CD4-positive, alpha-beta T cell treated with Interleukin-4 for 1 hour (primary cell): ENCODE data around the gene FEM1B.

Source experiments
- DNase-seq, 2 donors: peaks; one replicate each; pipeline ENCODE4 v3.0.0-alpha.2; 2020 to 2022

The FEM1B gene

DNA sequence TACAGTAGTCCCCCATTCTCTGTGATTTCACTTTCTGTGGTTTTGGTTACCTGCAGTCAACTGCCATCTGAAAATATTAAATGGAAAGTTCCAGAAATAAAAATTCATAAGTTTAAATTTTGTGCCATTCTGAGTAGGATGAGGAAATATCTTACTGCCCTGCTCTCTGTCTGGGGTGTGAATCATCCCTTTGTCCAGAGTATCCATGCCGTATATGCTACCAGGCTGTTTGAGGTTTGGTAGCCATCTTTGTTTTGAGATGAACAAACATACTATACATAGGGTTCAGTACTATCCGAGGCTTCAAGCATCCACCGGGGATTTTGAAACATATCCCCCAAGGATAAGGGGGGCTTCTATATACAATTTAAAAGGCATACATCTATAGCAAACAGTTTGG is 16.3 kb upstream of the FEM1B start:
- DNase-seq: no peak

DNA sequence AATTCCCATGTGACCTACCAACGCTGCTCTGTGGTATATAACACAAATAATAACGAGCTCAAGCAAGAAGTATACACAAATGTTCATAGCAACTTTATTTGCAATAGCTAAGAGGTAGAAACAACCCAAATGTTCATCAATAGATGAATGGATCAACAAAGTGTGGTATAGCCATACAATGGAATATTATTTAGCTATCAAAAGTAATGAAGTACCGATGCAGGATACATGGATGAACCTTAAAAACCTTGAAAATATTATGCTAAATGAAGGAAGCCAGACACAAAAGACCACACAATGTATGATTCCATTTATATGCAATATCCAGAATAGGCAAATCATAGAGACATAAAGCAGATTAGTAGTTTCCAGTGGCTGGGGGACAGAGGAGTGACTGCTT is 15.6 kb upstream of the FEM1B start:
- no peak for DNase-seq

DNA sequence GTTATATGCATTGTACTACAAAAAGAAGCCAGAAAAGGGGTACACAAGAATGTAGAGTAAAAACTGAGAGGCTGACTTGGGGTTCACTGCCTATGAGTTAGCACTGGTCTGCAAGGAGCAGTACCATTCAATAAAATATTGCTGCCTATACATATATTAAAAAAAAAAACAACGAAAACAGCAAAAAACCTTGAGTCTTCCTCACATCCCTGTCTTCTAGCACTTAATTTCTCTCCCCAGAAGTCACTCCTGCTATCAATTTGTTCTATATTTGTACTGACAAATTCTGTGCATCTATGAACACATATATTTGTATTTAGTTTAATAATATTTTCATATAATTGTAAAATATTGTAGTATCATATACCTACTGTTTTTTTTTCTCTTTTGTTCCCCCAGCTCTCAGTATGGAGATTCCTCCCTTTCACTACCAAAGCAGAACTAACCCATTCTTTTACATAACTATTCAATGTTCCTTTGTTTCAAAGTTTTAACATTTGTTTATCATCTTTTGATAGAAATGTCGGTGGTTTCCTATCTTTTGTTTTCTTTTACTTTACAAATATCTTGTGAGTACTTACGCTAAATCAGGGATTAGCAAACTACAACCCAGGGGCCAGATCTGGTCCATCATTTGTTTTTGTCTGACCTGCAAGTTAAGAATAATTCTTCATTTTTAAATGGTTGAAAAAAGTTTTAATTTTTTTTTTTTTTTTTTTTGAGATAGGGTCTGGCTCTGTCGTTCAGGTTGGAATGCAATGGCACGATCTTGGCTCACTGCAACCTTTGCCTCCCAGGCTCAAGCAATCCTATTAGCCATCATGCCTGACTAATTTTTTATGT is 14.8 kb upstream of the FEM1B start:
- DNase-seq: no peak

DNA sequence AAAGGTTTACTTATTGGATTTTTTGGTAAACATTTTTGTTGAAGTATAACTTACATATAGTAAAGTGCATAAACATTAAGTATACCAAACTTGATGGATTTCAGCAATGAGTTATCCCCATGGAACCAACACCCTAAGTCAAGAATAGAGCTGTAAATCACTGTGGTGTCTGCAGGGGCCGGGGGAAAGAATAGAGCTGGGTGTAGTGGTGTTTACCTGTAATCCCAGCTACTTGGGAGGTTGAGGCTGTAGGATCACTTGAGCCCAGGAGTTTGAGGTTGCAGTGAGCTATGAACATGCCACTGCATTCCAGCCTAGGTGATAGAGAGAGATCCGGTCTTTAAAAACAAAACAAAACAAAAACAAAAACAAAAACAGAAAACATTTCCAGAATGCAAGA is 13.3 kb upstream of the FEM1B start:
- DNase-seq: no peak

DNA sequence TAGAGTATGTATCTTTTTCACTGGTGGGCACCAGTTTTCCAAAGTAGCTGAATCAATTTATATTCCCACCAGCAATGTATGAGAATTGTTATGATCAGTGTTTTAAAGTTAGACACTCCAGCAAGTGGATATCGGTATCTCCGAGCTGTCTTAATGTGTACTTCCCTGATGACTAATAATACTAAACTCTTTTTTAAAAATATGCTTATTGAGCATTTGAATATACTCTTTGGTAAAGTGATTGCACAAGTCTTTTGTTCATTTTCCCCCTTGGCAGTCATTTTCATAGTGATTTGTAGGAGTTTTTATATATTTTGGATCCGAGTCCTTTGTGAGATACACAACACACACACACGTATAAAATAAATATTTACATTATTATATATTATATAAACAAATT is 12.5 kb upstream of the FEM1B start:
- no peak for DNase-seq

DNA sequence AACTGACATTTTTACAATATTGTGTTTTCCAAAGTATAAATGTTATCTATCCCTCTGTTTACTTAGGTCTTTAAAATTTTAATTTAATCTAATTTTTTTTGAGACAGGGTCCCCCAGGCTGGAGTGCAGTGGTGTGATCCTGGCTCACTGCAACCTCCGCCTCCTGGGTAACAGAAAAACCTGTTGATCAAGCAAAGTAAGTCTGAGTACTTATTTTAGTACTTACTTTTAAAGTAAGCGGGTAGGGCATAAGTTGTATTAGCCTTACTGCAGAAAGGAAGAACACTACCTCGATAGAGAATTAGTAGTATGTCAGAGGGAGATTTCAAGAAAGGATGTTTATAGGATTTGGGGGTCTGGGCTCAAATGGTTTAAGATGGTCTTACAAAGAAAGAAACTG is 11.9 kb upstream of the FEM1B start:
- no peak for DNase-seq

DNA sequence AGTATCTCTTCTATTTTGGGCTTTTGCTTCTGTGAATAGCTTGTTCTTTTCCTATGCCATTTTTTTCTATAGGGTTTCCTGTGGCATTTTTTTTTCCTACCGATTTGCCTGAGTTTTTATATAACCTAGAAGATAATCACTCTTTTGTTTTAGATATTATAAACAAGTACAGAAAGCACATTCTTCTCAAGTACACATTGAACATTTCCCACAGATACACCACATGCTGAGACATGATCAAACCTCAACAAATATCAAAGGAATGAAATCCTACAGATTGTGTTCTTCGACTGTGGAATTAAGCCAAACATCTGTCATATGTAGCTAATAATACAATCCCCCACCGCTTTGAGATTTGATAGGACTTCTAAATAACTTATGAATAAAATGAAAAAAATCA is 9.1 kb upstream of the FEM1B start:
- no peak for DNase-seq

DNA sequence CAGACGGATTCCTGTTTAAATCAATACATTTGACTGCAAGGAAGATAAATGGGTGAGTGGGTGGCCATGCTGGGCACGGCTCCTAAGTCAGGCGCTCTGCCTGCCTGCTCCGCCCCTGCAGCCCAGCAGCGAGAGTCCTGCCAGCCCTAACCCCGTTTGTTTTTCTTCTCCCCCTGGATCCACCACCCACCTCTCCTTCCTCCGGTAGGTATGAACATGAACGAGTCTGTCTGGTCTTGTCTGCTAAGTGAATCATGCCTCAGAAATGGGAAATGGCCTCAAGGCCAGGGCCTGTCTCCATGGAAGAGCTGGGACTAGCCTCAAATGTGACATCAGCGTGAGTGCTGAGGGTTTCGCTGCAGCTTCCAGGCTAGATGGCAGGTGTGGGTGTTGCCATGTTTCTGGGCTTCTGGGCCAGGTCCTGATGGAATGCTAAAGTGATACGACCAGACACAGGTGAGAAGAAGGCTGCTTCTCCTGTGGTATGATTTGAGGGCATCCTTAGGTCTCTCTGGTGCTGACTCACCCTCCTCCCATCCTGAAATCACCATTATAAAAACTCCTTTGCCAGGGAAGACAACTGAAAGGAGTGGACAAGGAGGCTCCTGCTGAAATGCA is 5.6 kb upstream of the FEM1B start:
- no peak for DNase-seq

DNA sequence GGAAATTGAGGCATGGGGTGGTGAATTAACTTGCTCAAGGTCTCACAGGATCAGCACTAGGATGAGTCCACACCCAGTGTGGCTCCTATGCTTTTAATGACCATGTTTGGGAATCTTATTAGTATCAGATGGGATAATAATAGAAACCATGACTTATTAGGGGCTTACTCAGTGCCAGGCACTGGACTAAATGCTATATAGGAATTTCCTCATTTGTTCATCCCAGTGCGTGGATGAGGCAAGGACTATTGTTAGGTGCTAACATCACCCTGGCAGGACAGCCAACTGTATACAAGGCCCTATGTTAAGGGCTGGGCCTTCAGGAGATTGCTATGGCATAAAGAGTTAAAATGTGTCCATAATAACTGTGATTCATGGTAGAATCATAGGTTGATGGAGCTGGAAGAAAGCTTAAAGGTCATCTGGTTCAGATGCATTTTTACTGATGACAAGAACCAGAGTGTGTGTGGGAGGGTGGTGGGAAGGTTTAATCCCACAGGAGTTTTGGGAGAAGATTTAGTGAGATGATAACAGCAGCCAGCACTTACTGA is 4.7 kb upstream of the FEM1B start:
- DNase-seq: no peak

DNA sequence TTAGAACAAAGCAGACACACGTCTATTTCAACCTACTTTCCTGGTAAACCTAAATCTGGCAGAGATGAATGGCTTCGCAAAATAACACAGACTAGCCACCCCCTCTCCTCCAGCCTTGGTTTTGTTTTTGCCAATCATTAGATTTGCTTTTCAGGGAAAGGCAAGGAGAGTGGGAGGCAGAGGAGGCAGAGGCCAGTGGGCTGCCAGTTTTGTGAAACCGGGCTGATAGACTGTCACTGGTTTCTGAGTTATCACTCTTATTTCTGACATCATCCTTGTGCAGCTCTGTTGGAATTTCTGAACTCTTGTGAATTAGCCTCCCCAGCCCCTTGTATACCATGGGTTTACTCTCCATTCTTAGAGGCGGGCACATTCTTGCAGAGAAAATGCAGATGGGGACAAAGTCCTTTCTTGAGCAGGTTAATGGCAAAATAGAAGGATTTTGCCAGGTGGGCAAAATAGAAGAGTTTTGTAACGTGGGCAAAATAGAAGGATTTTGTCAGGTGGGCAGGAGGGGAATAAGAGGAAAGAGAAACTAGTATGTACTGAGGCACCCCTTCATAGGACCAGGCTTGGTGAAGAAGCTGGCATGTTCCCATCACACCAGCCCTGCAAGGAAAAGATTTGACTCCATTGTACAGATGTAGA is 3.2 kb upstream of the FEM1B start:
- no peak for DNase-seq

DNA sequence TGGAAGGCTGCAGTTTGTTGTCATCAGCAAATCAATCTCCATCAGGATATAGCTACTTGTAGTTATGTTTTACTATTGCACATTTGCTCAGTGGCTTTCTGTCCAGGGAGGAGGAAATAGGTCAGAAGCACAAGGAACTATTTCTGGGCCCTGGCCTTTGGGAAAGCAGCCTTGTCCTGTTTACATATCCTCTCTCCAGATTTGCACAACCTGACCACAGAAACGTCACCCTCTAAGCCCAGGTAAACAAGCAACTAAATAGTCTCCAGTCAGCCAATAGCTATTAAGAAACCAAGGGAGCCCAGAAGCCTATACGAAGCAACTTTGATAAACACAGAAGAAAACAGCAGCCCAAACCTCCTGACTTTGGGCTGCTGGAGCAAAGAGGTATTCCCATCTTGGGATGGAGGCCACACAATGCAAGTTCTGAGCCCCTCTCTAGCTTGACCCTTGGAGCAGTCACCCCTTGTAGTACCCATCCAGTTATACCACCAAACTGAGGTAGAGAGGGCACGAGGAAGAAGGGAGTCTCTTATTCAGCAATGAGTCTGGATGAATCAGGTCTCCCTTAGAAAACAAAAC is 2.3 kb upstream of the FEM1B start:
- no peak for DNase-seq

DNA sequence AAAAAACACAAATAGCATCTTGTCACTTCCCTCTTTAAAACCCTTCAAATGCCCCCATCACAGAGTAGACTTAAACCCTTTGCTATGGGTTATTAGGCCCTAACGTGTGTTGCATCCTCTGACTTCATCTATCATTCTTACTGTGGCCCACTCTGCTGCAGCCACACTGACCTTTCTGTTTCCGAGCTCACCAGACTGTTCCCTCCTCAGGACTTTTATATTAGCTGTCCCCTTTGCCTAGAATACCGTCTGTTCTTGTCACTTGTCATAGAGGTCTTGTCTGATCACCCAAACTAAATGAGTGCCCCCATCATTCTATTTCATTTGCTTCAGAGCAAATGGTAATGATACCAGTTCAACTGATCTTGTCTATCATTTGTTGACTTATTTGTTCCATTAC is 877 bp upstream of the FEM1B start:
- no peak for DNase-seq

DNA sequence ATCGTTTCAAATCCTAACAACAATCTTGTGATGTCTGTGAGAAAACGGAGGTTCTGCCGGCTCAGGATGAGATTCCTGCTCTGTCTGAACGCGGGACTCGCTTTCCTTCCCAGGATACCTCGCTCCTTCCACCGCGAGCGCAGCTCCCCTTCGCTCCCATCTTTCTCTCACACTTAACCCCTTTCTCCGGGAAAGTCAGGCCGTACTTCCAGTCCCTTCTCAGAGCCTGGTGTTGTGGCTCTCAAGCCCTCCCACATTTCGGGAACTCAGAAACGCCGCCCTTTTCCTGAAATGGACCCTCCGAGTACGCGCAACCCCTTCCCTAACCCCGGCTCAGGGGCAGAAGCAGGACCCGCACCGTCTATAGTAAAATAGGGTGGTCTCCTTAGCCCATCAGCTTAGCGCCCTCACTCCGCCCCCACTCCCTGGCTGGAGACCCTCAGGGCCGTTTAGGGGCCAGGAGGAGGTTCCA is 378 bp upstream of the FEM1B start:
- no peak for DNase-seq

DNA sequence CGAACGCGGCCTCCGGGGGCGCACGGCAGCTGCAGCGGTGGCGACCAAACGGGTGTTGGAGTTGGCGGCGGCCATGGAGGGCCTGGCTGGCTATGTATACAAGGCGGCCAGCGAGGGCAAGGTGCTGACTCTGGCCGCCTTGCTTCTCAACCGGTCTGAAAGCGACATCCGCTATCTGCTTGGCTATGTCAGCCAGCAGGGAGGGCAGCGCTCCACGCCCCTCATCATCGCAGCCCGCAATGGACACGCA is 725 bp downstream of the FEM1B start:
- no peak for DNase-seq

DNA sequence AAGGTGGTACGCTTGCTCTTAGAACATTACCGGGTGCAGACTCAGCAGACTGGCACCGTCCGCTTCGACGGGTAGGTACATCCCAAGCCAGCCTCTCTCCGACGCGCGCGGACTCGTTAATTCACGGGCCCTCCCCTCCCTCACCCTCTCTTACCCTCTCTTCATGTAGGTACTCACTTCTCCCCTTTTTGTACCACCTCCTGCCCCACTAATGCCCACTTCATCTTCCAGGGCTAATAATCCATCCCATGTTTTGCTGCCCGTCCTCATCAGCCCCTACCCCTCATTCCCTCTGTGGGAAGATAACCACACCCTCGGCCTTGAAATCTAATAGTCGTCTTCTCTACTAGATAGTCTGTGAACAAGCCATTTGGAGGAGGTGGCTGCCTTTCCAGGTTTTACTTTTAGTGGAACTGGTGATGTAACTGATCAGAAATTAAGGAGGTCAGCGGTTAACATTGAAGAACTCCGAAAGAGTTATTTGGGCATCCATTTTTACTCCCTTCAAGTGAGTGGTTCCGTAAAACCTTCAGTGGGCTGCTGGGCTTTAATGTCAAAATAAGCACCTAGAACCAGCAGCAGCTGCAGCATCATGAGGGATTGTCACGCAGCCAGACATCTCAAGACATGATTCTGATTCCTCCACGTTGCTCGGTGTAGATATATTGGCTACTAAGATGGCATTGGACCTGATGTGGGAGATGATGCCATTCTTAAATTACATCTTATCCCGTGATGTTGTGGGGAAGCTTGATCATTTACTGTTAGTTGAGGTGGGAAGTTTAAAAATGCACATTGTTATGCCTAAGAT is 1.3 kb downstream of the FEM1B start:
- peak in 1 of 2 donors; percentile 20 for DNase-seq

DNA sequence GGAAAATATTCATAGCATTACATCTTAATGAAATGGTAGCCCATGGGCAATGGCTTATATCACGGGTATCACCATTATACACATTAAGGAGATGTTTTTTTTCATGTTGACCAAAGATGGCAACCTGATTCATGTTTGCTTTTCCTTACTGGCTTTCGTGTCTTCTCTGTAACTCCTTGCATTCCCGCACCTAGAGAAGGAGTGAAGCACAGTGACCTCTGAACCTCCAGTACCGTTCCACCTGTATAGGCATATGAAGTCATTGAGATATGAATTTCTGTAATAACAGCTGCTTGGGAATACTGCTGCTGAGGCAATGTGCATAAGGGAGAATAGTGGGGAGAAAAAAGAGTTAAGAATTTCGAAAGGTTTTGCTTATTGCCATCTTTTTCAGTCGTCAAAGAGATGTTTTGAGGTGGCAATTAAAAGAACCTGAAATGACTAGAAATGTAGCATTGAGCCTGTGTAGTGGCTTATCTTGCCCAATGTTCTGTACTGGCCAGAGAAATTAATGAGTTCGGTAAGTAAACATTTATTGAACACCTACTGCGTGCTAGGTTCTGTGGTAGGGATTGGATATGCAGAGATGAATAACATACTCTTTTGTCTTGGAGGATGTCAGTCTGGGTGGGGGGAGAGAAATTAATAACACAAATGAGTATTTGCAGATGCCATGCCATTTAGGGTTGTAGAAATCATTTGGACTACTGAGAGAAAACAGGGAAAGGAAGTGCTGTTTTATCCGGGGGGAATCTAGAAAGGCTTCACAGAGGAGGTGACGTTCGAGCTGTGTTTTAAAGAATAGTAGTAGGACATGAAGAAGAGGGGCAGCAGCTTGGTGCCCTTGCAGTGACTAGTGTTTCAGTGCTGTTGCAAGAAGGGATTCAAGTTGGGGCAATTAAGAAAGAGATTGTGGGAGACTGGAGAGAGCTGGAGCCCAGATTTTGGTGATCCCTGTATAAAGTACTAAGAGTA is 2.5 kb downstream of the FEM1B start:
- DNase-seq: no peak

DNA sequence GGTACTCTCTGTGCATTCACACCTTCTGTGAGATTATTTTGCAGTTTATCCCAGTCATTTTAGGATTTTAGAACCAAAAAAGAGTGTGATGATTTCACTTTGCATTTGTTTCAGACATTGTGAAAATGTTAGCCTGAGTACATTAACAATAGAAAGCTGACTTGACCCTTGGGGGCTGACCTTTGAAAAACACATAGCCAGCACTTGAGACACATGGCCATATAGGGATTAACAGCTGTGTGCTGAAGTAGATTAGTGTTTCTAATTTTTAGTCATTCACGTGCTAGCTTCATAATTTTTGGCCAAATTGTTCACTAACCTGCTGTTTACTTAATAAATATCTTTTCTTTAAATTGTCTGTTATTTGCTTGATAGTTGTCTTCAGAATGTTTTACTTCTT is 3.5 kb downstream of the FEM1B start:
- no peak for DNase-seq

DNA sequence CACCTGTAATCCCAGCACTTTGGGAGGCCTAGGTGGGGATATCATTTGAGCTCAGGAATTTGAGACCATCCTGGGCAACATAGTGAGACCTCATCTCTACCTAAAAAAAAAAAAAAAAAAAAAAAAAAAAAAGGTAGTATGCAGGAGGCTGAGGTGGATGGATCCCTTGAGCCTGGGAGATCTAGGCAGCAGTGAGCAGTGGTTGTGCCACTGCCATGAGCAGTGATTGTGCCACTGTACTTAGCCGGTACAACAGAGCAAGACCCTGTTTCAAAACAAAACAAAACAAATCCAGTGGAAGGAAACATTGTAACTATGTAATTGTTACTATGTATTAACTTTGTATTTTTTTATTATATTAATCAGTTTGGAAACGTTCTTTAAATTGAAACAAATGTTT is 5.9 kb downstream of the FEM1B start:
- no peak for DNase-seq

DNA sequence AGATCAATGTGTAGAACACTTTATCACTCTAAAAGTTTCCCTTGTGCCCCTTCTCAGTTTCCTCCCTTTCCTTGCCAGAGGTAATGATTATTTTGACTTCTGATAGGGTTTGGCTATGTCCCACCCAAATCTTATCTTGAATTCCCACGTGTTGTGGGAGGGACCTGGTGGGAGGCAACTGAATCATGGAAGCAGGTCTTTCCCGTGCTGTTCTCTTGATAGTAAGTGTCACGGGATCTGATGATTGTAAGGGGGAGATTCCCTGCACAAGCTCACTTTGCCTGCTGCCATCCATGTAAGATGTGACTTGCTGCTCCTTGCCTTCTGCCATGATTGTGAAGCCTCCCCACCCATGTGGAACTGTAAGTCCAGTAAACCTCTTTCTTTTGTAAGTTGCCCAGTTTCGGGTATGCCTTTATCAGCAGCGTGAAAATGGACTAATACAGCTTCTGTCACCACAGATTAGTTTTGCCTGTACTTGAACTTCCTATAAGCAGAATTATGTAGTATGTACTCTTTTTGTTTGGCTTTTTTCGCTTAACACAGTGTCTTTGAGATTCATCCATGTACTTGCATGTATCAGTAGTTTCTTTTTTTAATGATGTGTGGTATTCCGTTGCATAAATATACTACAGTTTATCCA is 7.2 kb downstream of the FEM1B start:
- DNase-seq: no peak

DNA sequence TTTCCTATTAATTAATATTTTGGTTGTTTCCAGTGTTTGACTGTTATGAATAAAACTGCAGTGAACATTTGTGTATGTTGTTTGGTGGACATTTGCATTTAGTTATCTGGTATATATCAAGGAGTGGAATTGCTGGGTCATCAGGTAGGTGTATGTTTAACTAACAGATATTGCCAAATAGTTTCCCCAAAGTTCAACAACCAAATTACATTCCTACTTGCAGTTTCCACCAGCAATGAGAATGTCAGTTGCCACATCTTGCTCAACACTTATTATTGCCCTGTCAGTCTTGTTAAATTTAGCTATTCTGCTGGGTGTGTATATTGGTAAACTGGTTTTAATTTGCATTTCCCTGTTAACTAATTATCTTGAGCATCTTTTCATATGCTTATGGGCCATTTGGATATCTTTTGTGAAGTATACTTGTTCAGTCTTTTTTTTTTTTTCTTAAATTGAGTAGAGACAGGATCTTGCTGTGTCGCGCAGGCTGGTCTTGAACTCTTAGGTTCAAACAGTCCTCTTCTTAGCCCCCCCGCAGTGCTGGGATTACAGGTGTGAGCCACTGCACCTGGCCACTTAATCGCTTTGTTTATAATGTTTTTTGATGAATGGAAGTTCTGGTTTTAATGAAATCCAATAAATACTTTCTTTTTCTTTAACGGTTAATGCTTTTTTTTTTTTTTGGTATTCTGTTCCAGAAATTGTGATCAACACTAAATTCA is 7.9 kb downstream of the FEM1B start:
- no peak for DNase-seq
